SU-DHL-6 (cell line): ENCODE results near the gene TEX22.

ENCODE experiments used
- EZH2phosphoT487 ChIP-seq: fragments of 200-600 bp; sonication (generic), shearing (Covaris generic); conservative IDR thresholded peaks from 2 replicates; pipeline ENCODE4 v1.6.1; 2018; ENCODE audit warnings: mild to moderate bottlenecking, antibody characterized with exemption, low read length, moderate library complexity, mixed read lengths
- TF ChIP-seq, protein P1 (sequence below): fragments of 200-600 bp; sonication (generic); IDR thresholded peaks from one replicate; pipeline ENCODE4 v1.5.1; 2017; ENCODE audit warnings: antibody characterized with exemption, mild to moderate bottlenecking, low read length, moderate library complexity; ENCODE audit not compliant: insufficient read depth, poor library complexity, severe bottlenecking

DNA sequence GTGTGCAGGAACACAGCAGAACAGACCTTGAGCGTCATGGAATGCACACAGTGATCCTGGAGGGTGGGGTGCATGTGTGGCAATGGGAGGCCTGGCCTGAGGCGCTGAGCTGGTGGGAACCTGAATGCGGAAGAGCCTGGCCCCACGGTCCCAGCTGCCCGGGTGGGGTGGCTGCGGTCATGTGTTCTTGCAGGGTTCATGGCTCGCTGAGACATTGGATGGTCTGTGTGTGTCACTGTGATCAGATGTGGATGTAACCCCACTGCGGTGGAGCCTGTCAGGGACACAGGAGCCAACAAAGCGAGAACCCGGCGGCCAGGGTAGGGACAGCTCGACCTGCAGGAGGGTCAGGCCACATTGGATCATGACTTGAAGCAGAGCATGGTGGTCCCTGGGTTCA lies 44.5 kb downstream of the TEX22 start:
- TF ChIP-seq, protein P1, sequence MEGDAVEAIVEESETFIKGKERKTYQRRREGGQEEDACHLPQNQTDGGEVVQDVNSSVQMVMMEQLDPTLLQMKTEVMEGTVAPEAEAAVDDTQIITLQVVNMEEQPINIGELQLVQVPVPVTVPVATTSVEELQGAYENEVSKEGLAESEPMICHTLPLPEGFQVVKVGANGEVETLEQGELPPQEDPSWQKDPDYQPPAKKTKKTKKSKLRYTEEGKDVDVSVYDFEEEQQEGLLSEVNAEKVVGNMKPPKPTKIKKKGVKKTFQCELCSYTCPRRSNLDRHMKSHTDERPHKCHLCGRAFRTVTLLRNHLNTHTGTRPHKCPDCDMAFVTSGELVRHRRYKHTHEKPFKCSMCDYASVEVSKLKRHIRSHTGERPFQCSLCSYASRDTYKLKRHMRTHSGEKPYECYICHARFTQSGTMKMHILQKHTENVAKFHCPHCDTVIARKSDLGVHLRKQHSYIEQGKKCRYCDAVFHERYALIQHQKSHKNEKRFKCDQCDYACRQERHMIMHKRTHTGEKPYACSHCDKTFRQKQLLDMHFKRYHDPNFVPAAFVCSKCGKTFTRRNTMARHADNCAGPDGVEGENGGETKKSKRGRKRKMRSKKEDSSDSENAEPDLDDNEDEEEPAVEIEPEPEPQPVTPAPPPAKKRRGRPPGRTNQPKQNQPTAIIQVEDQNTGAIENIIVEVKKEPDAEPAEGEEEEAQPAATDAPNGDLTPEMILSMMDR = no peak
- TF ChIP-seq EZH2phosphoT487 = no peak
